HEK293 (cell line): ENCODE measurements around the gene MFSD11.

Source experiments
- CTCF ChIA-PET: fragments of 350-600 bp; formaldehyde crosslinking; extraction: SDS; loops from one replicate; lab custom pipeline; 2021; ENCODE audit warnings: antibody characterized with exemption; lab: Yijun Ruan, JAX
- POLR2A ChIA-PET: fragments of 300-600 bp; formaldehyde crosslinking; extraction: SDS; loops from one replicate; lab custom pipeline; 2020; ENCODE audit warnings: antibody characterized with exemption, inconsistent platforms; lab: Yijun Ruan, JAX
- H3K27ac ChIP-seq: fragments of 200-500 bp; sonication (Bioruptor generic); 2 replicates; pipeline ENCODE4 v1.5.1; 2014; ENCODE audit warnings: low read depth, low read length, control low read depth, inconsistent platforms; ENCODE audit errors: extremely low read depth
- H3K36me3 ChIP-seq, 2 experiments: fragments of 200-500 bp in 1 of 2; sonication (Bioruptor generic) in 1 of 2; 1 replicate in 1 of 2; 2 replicates in 1 of 2; pipeline ENCODE4 v1.5.1; 2014 to 2017; ENCODE audit warnings: inconsistent platforms in 2 of 2, low read length in 2 of 2; ENCODE audit not compliant: control insufficient read depth in 2 of 2, insufficient read depth in 1 of 2
- H3K4me1 ChIP-seq: fragments of 200-500 bp; sonication (Bioruptor generic); 2 replicates; pipeline ENCODE4 v1.5.1; 2014; ENCODE audit warnings: mild to moderate bottlenecking, low read length, inconsistent platforms; ENCODE audit not compliant: control insufficient read depth, insufficient read depth
- H3K4me3 ChIP-seq: 2 replicates; pipeline ENCODE4 v1.5.1; 2011; ENCODE audit warnings: low read depth, mild to moderate bottlenecking, control low read depth, low read length, moderate library complexity
- H3K9me3 ChIP-seq: fragments of 200-500 bp; sonication (Bioruptor generic); 2 replicates; pipeline ENCODE4 v1.5.1; 2014; ENCODE audit warnings: low read depth, low read length, inconsistent platforms; ENCODE audit not compliant: control insufficient read depth, insufficient read depth
- BCL11A ChIP-seq: fragments of 450-650 bp; formaldehyde crosslinking; IDR thresholded peaks from 2 replicates; pipeline ENCODE4 v1.5.1; 2016; ENCODE audit warnings: low read depth, missing biosample characterization, missing genetic modification characterization
- GLIS2 ChIP-seq: fragments of 450-650 bp; formaldehyde crosslinking; IDR thresholded peaks from 2 replicates; pipeline ENCODE4 v1.5.1; 2016; ENCODE audit warnings: missing biosample characterization, missing genetic modification characterization
- HOXA7 ChIP-seq: sonication (generic); formaldehyde crosslinking; IDR thresholded peaks from 2 replicates; pipeline ENCODE4 v1.8.1; 2022; ENCODE audit warnings: missing genetic modification reagents, borderline replicate concordance
- MEIS1 ChIP-seq: sonication (generic); formaldehyde crosslinking; IDR thresholded peaks from 2 replicates; pipeline ENCODE4 v1.8.1; 2022; ENCODE audit warnings: missing genetic modification reagents, mild to moderate bottlenecking, borderline replicate concordance
- REPIN1 ChIP-seq: fragments of 450-650 bp; formaldehyde crosslinking; IDR thresholded peaks from 2 replicates; pipeline ENCODE4 v1.5.1; 2017; ENCODE audit warnings: missing biosample characterization, missing genetic modification characterization, low read depth
- YY1 ChIP-seq: fragments of 450-650 bp; formaldehyde crosslinking; IDR thresholded peaks from 2 replicates; pipeline ENCODE4 v1.5.1; 2018; ENCODE audit warnings: missing biosample characterization, missing genetic modification characterization
- ZNF114 ChIP-seq: fragments of 450-650 bp; formaldehyde crosslinking; IDR thresholded peaks from 2 replicates; pipeline ENCODE4 v1.5.0; 2017; ENCODE audit warnings: missing biosample characterization, missing genetic modification characterization
- ZNF23 ChIP-seq: fragments of 450-650 bp; formaldehyde crosslinking; IDR thresholded peaks from 2 replicates; pipeline ENCODE4 v1.5.1; 2016; ENCODE audit warnings: missing biosample characterization, missing genetic modification characterization, borderline replicate concordance
- ZNF416 ChIP-seq: fragments of 450-650 bp; formaldehyde crosslinking; IDR thresholded peaks from 2 replicates; pipeline ENCODE4 v1.5.1; 2016; ENCODE audit warnings: missing biosample characterization, missing genetic modification characterization
- ZNF426 ChIP-seq: fragments of 450-650 bp; formaldehyde crosslinking; IDR thresholded peaks from 2 replicates; pipeline ENCODE4 v1.5.1; 2017; ENCODE audit warnings: missing biosample characterization, missing genetic modification characterization, mild to moderate bottlenecking, inconsistent platforms, moderate library complexity
- ZNF473 ChIP-seq: fragments of 450-650 bp; formaldehyde crosslinking; IDR thresholded peaks from 2 replicates; pipeline ENCODE4 v1.5.1; 2017; ENCODE audit warnings: missing biosample characterization, missing genetic modification characterization
- ZNF544 ChIP-seq: fragments of 450-650 bp; formaldehyde crosslinking; IDR thresholded peaks from 2 replicates; pipeline ENCODE4 v1.5.0; 2017; ENCODE audit warnings: missing biosample characterization, missing genetic modification characterization
- ZNF548 ChIP-seq: fragments of 450-650 bp; formaldehyde crosslinking; IDR thresholded peaks from 2 replicates; pipeline ENCODE4 v1.5.1; 2016; ENCODE audit warnings: missing biosample characterization, missing genetic modification characterization
- ZNF560 ChIP-seq: fragments of 450-650 bp; formaldehyde crosslinking; IDR thresholded peaks from 2 replicates; pipeline ENCODE4 v1.5.1; 2017; ENCODE audit warnings: missing biosample characterization, missing genetic modification characterization, borderline replicate concordance
- ZNF654 ChIP-seq: fragments of 450-650 bp; formaldehyde crosslinking; IDR thresholded peaks from 2 replicates; pipeline ENCODE4 v1.5.1; 2016; ENCODE audit warnings: low read depth, missing biosample characterization, missing genetic modification characterization
- ZNF658 ChIP-seq: fragments of 450-650 bp; formaldehyde crosslinking; IDR thresholded peaks from 2 replicates; pipeline ENCODE4; 2016; ENCODE audit warnings: missing biosample characterization, missing genetic modification characterization
- ZNF747 ChIP-seq: fragments of 450-650 bp; formaldehyde crosslinking; IDR thresholded peaks from 2 replicates; pipeline ENCODE4 v1.5.1; 2016; ENCODE audit warnings: missing biosample characterization, missing genetic modification characterization
- ZNF776 ChIP-seq: fragments of 450-650 bp; formaldehyde crosslinking; IDR thresholded peaks from 2 replicates; pipeline ENCODE4 v1.5.0; 2017; ENCODE audit warnings: missing biosample characterization, missing genetic modification characterization, borderline replicate concordance
- ZNF791 ChIP-seq: fragments of 450-650 bp; formaldehyde crosslinking; IDR thresholded peaks from 2 replicates; pipeline ENCODE4 v1.5.1; 2016; ENCODE audit warnings: missing biosample characterization, missing genetic modification characterization
- ZNF843 ChIP-seq: fragments of 450-650 bp; formaldehyde crosslinking; IDR thresholded peaks from 2 replicates; pipeline ENCODE4 v1.5.1; 2016; ENCODE audit warnings: missing biosample characterization, missing genetic modification characterization
- TF ChIP-seq, protein P1 (sequence below): fragments of 450-650 bp; formaldehyde crosslinking; conservative IDR thresholded peaks from 2 replicates; pipeline ENCODE4 v1.5.1; 2016; ENCODE audit warnings: low read depth, missing biosample characterization, missing genetic modification characterization
- TF ChIP-seq, protein P2 (sequence below): fragments of 450-650 bp; formaldehyde crosslinking; IDR thresholded peaks from 2 replicates; pipeline ENCODE4 v1.5.1; 2016; ENCODE audit warnings: missing biosample characterization, missing genetic modification characterization, low read depth
- TF ChIP-seq, protein P3 (sequence below): fragments of 450-650 bp; formaldehyde crosslinking; IDR thresholded peaks from 2 replicates; pipeline ENCODE4 v1.5.1; 2017; ENCODE audit warnings: missing biosample characterization, missing genetic modification characterization
- TF ChIP-seq, protein P4 (sequence below): fragments of 450-650 bp; formaldehyde crosslinking; IDR thresholded peaks from 2 replicates; pipeline ENCODE4 v1.5.1; 2016; ENCODE audit warnings: missing biosample characterization, missing genetic modification characterization

MFSD11 gene

DNA sequence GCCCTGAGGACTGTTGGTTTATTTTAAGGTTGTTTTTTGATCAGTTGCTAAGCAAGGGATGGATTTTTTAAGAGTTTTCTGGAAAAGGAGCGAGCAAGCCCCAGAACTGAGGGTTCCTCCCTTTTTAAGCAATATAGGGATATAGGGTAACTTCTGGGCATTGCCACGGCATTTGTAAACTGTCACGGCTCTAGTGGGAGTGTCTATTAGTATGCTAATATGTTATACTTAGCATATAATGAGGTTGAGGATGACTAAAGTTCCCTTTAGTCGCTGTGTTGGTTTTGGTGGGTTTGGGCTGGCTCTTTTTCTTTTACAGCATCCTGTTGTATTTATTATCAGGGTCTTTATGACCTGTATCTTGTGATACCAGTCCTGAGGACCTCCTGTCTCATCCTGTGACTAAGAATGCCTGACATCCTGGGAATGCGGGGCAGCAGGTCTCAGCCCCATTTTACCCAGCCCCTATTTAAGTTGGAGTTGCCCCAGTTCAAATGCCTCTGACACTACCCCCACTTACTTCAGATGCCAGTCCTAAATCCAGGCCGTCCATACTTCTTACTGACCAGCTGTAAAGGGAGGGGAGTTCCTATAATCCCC lies 59.4 kb downstream of the MFSD11 start (continued):
- TF ChIP-seq ZNF544 (tag by site-specific recombination) (no peak), YY1 (no peak), ZNF416 (tag by site-specific recombination) (no peak)

DNA sequence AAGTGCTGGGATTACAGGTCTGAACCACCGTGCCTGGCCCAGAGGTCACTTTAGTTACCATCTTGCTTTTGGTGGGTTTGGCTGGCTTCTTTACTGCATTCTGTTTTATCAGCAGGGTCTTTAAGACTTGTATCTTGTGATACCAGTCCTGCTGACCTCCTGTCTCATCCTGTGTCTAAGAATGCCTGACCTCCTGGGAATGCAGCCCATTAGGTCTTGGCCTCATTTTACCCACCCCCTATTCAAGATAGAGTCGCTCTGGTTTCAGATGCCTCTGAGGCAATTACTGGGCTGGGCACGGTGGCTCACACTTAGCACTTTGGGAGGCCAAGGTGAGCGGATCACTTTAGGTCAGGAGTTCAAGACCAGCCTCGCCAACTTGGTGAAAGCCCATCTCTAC lies 63.8 kb downstream of the MFSD11 start:
- CTCF ChIA-PET, result interaction anchor here (0.7 to 0.8 kb wide), 2 partner anchors 43 to 254 kb away, joined by 4 to 7 read pairs; no protein-coding TSS in a partner anchor

DNA sequence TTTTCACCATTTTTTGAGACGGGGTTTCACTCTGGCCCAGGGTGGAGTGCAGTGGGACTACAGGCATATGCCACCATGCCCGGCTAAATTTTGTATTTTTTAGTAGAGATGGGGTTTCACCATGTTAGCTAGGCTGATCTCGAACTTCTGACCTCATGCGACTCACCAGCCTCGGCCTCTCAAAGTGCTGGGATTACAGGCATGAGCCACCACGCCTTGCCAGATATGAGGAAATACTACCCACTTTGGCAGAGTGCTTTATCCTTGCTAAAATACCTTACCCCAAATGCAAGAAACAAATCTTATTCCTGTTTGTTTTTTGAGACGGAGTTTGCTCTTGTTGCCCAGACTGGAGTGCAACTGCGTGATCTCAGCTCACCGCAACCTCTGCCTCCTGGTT lies 67.4 kb downstream of the MFSD11 start:
- Histone ChIP-seq H3K36me3 (no peaks in the 10 kb centered on the region; a peak in 1 of 3 replicates), H3K9me3 (no peaks in the 10 kb centered on the region), H3K4me3 (no peak overlapping the region), H3K4me1 (no peaks in the 10 kb centered on the region), H3K27ac (no peak overlapping the region)
- CTCF ChIA-PET, result interaction anchor here (0.6 to 1.2 kb wide), 2 partner anchors 11 to 325 kb away, joined by 3 to 5 read pairs; no protein-coding TSS in a partner anchor
- POLR2A ChIA-PET, result interaction anchor here (0.6 kb wide), 1 partner anchor 116 kb away, joined by 5 read pairs; no protein-coding TSS in a partner anchor
- TF ChIP-seq ZNF776 (tag by site-specific recombination), result no peak
- TF ChIP-seq, protein P1, sequence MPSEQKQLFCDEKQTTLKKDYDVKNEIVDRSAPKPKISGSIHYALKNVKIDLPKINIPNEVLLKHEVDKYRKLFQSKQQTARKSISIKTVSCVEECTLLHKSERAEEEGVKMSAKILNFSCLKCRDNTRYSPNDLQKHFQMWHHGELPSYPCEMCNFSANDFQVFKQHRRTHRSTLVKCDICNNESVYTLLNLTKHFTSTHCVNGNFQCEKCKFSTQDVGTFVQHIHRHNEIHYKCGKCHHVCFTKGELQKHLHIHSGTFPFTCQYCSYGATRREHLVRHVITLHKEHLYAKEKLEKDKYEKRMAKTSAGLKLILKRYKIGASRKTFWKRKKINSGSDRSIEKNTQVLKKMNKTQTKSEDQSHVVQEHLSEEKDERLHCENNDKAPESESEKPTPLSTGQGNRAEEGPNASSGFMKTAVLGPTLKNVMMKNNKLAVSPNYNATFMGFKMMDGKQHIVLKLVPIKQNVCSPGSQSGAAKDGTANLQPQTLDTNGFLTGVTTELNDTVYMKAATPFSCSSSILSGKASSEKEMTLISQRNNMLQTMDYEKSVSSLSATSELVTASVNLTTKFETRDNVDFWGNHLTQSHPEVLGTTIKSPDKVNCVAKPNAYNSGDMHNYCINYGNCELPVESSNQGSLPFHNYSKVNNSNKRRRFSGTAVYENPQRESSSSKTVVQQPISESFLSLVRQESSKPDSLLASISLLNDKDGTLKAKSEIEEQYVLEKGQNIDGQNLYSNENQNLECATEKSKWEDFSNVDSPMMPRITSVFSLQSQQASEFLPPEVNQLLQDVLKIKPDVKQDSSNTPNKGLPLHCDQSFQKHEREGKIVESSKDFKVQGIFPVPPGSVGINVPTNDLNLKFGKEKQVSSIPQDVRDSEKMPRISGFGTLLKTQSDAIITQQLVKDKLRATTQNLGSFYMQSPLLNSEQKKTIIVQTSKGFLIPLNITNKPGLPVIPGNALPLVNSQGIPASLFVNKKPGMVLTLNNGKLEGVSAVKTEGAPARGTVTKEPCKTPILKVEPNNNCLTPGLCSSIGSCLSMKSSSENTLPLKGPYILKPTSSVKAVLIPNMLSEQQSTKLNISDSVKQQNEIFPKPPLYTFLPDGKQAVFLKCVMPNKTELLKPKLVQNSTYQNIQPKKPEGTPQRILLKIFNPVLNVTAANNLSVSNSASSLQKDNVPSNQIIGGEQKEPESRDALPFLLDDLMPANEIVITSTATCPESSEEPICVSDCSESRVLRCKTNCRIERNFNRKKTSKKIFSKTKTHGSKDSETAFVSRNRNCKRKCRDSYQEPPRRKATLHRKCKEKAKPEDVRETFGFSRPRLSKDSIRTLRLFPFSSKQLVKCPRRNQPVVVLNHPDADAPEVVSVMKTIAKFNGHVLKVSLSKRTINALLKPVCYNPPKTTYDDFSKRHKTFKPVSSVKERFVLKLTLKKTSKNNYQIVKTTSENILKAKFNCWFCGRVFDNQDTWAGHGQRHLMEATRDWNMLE (tag by site-specific recombination), result no peak
- no peak for TF ChIP-seq ZNF843 (tag by site-specific recombination)
- TF ChIP-seq ZNF23, result no peak
- TF ChIP-seq, protein P2, sequence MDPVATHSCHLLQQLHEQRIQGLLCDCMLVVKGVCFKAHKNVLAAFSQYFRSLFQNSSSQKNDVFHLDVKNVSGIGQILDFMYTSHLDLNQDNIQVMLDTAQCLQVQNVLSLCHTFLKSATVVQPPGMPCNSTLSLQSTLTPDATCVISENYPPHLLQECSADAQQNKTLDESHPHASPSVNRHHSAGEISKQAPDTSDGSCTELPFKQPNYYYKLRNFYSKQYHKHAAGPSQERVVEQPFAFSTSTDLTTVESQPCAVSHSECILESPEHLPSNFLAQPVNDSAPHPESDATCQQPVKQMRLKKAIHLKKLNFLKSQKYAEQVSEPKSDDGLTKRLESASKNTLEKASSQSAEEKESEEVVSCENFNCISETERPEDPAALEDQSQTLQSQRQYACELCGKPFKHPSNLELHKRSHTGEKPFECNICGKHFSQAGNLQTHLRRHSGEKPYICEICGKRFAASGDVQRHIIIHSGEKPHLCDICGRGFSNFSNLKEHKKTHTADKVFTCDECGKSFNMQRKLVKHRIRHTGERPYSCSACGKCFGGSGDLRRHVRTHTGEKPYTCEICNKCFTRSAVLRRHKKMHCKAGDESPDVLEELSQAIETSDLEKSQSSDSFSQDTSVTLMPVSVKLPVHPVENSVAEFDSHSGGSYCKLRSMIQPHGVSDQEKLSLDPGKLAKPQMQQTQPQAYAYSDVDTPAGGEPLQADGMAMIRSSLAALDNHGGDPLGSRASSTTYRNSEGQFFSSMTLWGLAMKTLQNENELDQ (tag by site-specific recombination), result no peak
- TF ChIP-seq ZNF654 (tag by site-specific recombination), result no peak
- TF ChIP-seq REPIN1, result no peak
- TF ChIP-seq ZNF560 (tag by site-specific recombination), result no peak
- TF ChIP-seq GLIS2 (tag by site-specific recombination), result no peak
- TF ChIP-seq ZNF473, result no peak
- no peak for TF ChIP-seq ZNF548 (tag by site-specific recombination)
- no peak for TF ChIP-seq ZNF747 (tag by site-specific recombination)
- TF ChIP-seq MEIS1, result no peak
- TF ChIP-seq ZNF114 (tag by site-specific recombination), result no peak
- TF ChIP-seq, protein P3, sequence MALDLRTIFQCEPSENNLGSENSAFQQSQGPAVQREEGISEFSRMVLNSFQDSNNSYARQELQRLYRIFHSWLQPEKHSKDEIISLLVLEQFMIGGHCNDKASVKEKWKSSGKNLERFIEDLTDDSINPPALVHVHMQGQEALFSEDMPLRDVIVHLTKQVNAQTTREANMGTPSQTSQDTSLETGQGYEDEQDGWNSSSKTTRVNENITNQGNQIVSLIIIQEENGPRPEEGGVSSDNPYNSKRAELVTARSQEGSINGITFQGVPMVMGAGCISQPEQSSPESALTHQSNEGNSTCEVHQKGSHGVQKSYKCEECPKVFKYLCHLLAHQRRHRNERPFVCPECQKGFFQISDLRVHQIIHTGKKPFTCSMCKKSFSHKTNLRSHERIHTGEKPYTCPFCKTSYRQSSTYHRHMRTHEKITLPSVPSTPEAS, result no peak
- TF ChIP-seq HOXA7 (CRISPR knock-in tag), result no peak
- no peak for TF ChIP-seq ZNF426 (tag by site-specific recombination)

More for the DNA sequence above, 63.8 kb downstream of the MFSD11 start:
- H3K4me1 ChIP-seq, result no peaks in the 10 kb centered on the region
- H3K4me3 ChIP-seq, result no peak overlapping the region
- H3K36me3 ChIP-seq, result no peaks in the 10 kb centered on the region; a peak in 1 of 3 replicates
- H3K9me3 ChIP-seq, result no peaks in the 10 kb centered on the region
- TF ChIP-seq ZNF114 (tag by site-specific recombination) (no peak), BCL11A (tag by site-specific recombination) (no peak), ZNF658 (tag by site-specific recombination) (no peak), ZNF544 (tag by site-specific recombination) (no peak), ZNF791 (tag by site-specific recombination) (no peak)
- TF ChIP-seq, protein P4, sequence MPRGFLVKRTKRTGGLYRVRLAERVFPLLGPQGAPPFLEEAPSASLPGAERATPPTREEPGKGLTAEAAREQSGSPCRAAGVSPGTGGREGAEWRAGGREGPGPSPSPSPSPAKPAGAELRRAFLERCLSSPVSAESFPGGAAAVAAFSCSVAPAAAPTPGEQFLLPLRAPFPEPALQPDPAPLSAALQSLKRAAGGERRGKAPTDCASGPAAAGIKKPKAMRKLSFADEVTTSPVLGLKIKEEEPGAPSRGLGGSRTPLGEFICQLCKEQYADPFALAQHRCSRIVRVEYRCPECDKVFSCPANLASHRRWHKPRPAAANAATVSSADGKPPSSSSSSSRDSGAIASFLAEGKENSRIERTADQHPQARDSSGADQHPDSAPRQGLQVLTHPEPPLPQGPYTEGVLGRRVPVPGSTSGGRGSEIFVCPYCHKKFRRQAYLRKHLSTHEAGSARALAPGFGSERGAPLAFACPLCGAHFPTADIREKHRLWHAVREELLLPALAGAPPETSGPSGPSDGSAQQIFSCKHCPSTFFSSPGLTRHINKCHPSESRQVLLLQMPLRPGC (tag by site-specific recombination), result no peak
- H3K27ac ChIP-seq, result no peak overlapping the region
- POLR2A ChIA-PET, result interaction anchor here (0.6 to 0.7 kb wide), 2 partner anchors 32 to 130 kb away, joined by 3 to 5 read pairs; no protein-coding TSS in a partner anchor
